SK-N-SH (cell line): ENCODE results near the gene CAPN9. TPM values are rescaled to one million over a fixed set of nuclear protein-coding genes. Genes with fewer than 3 reads are reported as not detected.

Experiments
- CTCF ChIA-PET: fragments of 300-600, 350-600 bp; formaldehyde crosslinking; extraction: SDS; loops from one replicate; lab custom pipeline; 2021; lab: Yijun Ruan, JAX
- POLR2A ChIA-PET: fragments of 350-600 bp; sonication (Branson Sonifier 250); formaldehyde crosslinking; extraction: SDS; loops from one replicate; lab custom pipeline; 2020; ENCODE audit warnings: antibody characterized with exemption, inconsistent platforms; lab: Yijun Ruan, JAX
- DNase-seq: peaks from one replicate; pipeline ENCODE4 v3.0.0; 2012
- H2AFZ ChIP-seq: fragments of 200-600 bp; sonication (generic); 2 replicates; pipeline ENCODE4 v1.8.1; 2016; ENCODE audit warnings: antibody characterized with exemption, mild to moderate bottlenecking, low read depth
- H3F3A ChIP-seq: fragments of 200-600 bp; sonication (generic); replicated peaks from 2 replicates; pipeline ENCODE3; 2016; ENCODE audit warnings: antibody characterized with exemption, mild to moderate bottlenecking; ENCODE audit not compliant: insufficient read depth
- H3K27ac ChIP-seq, 2 experiments: fragments of 200-500 bp in 1 of 2; fragments of 200-600 bp in 1 of 2; sonication (Bioruptor generic) in 1 of 2; sonication (generic), shearing (Covaris generic) in 1 of 2; 2 replicates each; pipeline versions ENCODE4 v1.5.1 to v1.6.1; 2014 to 2016; ENCODE audit warnings: low read depth in 2 of 2, inconsistent platforms in 1 of 2, low read length in 1 of 2, mild to moderate bottlenecking in 1 of 2, mixed read lengths in 1 of 2
- H3K27me3 ChIP-seq: fragments of 200-600 bp; sonication (generic), shearing (Covaris generic); 2 replicates; pipeline ENCODE4 v1.6.1; 2016; ENCODE audit warnings: mixed run types; ENCODE audit not compliant: insufficient read depth
- H3K36me3 ChIP-seq, 2 experiments: fragments of 200-500 bp in 1 of 2; fragments of 200-600 bp in 1 of 2; sonication (Bioruptor generic) in 1 of 2; sonication (generic) in 1 of 2; replicated peaks in 1 of 2; 2 replicates each; pipeline versions ENCODE3 to v1.5.1; 2014 to 2016; ENCODE audit warnings: low read length in 1 of 2, mild to moderate bottlenecking in 1 of 2; ENCODE audit not compliant: insufficient read depth in 2 of 2, control insufficient read depth in 1 of 2
- H3K4me1 ChIP-seq, 2 experiments: fragments of 200-500 bp in 1 of 2; fragments of 200-600 bp in 1 of 2; sonication (Bioruptor generic) in 1 of 2; sonication (generic), shearing (Covaris generic) in 1 of 2; 2 replicates each; pipeline versions ENCODE4 v1.5.1 to v1.6.1; 2014 to 2016; ENCODE audit warnings: low read depth in 1 of 2, low read length in 1 of 2, mixed run types in 1 of 2; ENCODE audit not compliant: insufficient read depth in 2 of 2, control insufficient read depth in 1 of 2
- H3K4me2 ChIP-seq: fragments of 200-600 bp; sonication (generic), shearing (Covaris generic); 2 replicates; pipeline ENCODE4 v1.6.1; 2017; ENCODE audit warnings: mixed run types
- H3K4me3 ChIP-seq, 2 experiments: fragments of 200-500 bp in 1 of 2; fragments of 200-600 bp in 1 of 2; sonication (Bioruptor generic) in 1 of 2; sonication (generic), shearing (Covaris generic) in 1 of 2; 2 replicates each; pipeline versions ENCODE4 v1.5.1 to v1.8.1; 2014 to 2016; ENCODE audit warnings: low read depth in 2 of 2, inconsistent platforms in 1 of 2, low read length in 1 of 2, mild to moderate bottlenecking in 1 of 2, mixed read lengths in 1 of 2, moderate library complexity in 1 of 2
- H3K79me2 ChIP-seq: fragments of 200-600 bp; sonication (generic); 2 replicates; pipeline ENCODE4 v1.8.1; 2017; ENCODE audit warnings: mild to moderate bottlenecking; ENCODE audit not compliant: insufficient read depth
- H3K9ac ChIP-seq: fragments of 200-600 bp; sonication (generic); 2 replicates; pipeline ENCODE4 v1.6.1; 2017; ENCODE audit warnings: mixed run types
- H3K9me2 ChIP-seq: fragments of 200-600 bp; sonication (generic); 2 replicates; pipeline ENCODE4 v1.6.1; 2017; ENCODE audit warnings: mixed run types
- H3K9me3 ChIP-seq: fragments of 200-600 bp; sonication (generic); 2 replicates; pipeline ENCODE4 v1.6.1; 2017; ENCODE audit warnings: mixed run types, mild to moderate bottlenecking, moderate library complexity
- H4K20me1 ChIP-seq: fragments of 200-600 bp; sonication (generic); 2 replicates; pipeline ENCODE4 v1.6.1; 2017; ENCODE audit warnings: mild to moderate bottlenecking, mixed run types; ENCODE audit not compliant: insufficient read depth
- ELF1 ChIP-seq: IDR thresholded peaks from 2 replicates; pipeline ENCODE4 v1.4.0; 2012
- GATA2 ChIP-seq: sonication (generic); formaldehyde crosslinking; IDR thresholded peaks from 2 replicates; pipeline ENCODE4 v1.5.0; 2020; ENCODE audit warnings: mild to moderate bottlenecking, missing genetic modification reagents
- JUND ChIP-seq: IDR thresholded peaks from 2 replicates; pipeline ENCODE4 v1.4.0; 2012
- RAD21 ChIP-seq: IDR thresholded peaks from 2 replicates; pipeline ENCODE4 v1.6.1; 2012; ENCODE audit warnings: mild to moderate bottlenecking, low read length
- RCOR1 ChIP-seq: fragments of 150-350 bp; IDR thresholded peaks from 2 replicates; pipeline ENCODE4 v1.6.1; 2017; ENCODE audit warnings: antibody characterized with exemption, low read length
- RFX5 ChIP-seq: IDR thresholded peaks from 2 replicates; pipeline ENCODE4 v1.6.1; 2012; ENCODE audit warnings: mild to moderate bottlenecking, improper control_type of control experiment, low read length
- RXRA ChIP-seq: IDR thresholded peaks from 2 replicates; pipeline ENCODE4 v1.4.0; 2012; ENCODE audit warnings: low read depth, mild to moderate bottlenecking, borderline replicate concordance
- SIN3A ChIP-seq: IDR thresholded peaks from 2 replicates; pipeline ENCODE4 v1.6.1; 2012; ENCODE audit warnings: low read depth, mild to moderate bottlenecking, low read length, moderate library complexity, borderline replicate concordance
- TCF12 ChIP-seq: IDR thresholded peaks from 2 replicates; pipeline ENCODE4 v1.4.0; 2012
- YY1 ChIP-seq: IDR thresholded peaks from 2 replicates; pipeline ENCODE4 v1.4.0; 2012; ENCODE audit warnings: low read depth, mild to moderate bottlenecking
- WGBS: methylation state at CpG from one replicate; pipeline ENCODE4 v1.1.6; 2017; ENCODE audit warnings: low lambda C conversion rate; 5-methylcytosine and 5-hydroxymethylcytosine counted together
- polyA plus RNA-seq, 3 experiments: library from polyadenylated mRNA; depleted of rRNA; stranded (reverse); fragments of >200 nt; gene quantifications; 2 replicates each; pipeline ENCODE4 v1.2.3, GENCODE V29; 2012
- TF ChIP-seq, protein P1 (sequence below): IDR thresholded peaks from 2 replicates; pipeline ENCODE4 v1.4.0; 2012; ENCODE audit warnings: low read depth
- TF ChIP-seq, protein P2 (sequence below): fragments of 150-350 bp; IDR thresholded peaks from 2 replicates; pipeline ENCODE4 v1.6.1; 2017; ENCODE audit warnings: antibody characterized with exemption, low read length, low read depth, borderline replicate concordance

The CAPN9 gene
- polyA plus RNA-seq, 1 of the 3 experiments (the other 2 are of a cell fraction) = not detected

DNA sequence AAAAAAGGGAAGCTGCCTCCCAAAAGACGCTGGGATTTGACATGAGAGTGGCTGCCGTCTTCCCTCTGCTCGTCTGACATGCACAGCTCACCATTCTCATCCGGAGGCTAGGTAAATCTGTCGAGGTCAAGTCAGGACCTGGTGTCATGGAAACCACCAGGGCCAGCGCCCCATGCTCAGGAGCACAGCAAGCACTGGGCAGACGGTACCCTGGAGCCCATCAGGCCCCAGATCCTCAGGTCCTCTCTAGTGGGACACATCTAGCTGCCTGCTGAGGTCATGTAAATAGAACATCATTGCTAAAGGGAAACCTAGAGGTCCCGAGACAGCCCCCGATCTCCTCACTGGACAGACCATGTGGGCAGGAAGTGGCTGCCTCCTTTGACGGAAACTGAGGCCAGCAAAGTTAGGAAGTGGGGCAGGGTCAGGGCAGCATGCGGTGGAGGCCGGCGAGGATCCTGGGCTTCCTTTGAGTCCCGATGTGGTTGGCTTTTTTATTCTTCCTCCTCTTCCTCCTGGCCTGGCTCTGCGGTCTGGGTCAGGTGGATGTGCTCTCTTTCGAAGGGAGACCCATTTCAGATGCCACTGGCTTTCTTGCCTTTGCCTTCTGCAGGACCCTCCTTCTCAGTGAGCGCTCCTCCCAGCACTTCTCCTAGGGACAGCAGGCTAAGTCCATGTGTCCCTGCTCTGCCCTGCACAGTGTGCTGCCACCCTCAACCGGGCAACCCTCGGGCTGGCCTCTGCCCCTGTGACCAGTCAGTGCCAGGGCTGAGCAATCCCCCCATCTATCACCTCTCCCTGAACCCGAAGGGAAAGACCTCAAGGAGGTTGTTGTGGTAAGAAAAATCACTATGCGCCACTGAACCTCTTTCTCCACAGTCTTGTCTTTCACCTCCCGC is 39.2 kb upstream of the CAPN9 start:
- H3K4me3 ChIP-seq = no peak overlapping the region
- no peak overlapping the region for H3K9ac ChIP-seq
- DNase-seq = no peak
- ChIA-PET CTCF (no interaction called here), POLR2A (no interaction called here)
- H4K20me1 ChIP-seq = no peaks in the 10 kb centered on the region
- H3K9me2 ChIP-seq = no peaks in the 10 kb centered on the region
- TF ChIP-seq, protein P1, sequence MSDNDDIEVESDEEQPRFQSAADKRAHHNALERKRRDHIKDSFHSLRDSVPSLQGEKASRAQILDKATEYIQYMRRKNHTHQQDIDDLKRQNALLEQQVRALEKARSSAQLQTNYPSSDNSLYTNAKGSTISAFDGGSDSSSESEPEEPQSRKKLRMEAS = no peak
- TF ChIP-seq SIN3A (no peak), RFX5 (no peak), YY1 (no peak), RAD21 (no peak), ELF1 (no peak), TCF12 (no peak), RXRA (no peak), GATA2 (CRISPR knock-in tag) (no peak), RCOR1 (no peak)
- no peaks in the 10 kb centered on the region for H3K79me2 ChIP-seq
- H3K27me3 ChIP-seq = no peaks in the 10 kb centered on the region
- H3F3A ChIP-seq = no peaks in the 10 kb centered on the region
- H3K27ac ChIP-seq = no peak overlapping the region
- H3K4me2 ChIP-seq = no peak overlapping the region
- H3K4me1 ChIP-seq = no peaks in the 10 kb centered on the region
- H3K36me3 ChIP-seq = no peaks in the 10 kb centered on the region
- H3K9me3 ChIP-seq = no peaks in the 10 kb centered on the region
- H2AFZ ChIP-seq = no peak overlapping the region
- 65% methylated on average over 20 of the region's 22 CpGs for WGBS

DNA sequence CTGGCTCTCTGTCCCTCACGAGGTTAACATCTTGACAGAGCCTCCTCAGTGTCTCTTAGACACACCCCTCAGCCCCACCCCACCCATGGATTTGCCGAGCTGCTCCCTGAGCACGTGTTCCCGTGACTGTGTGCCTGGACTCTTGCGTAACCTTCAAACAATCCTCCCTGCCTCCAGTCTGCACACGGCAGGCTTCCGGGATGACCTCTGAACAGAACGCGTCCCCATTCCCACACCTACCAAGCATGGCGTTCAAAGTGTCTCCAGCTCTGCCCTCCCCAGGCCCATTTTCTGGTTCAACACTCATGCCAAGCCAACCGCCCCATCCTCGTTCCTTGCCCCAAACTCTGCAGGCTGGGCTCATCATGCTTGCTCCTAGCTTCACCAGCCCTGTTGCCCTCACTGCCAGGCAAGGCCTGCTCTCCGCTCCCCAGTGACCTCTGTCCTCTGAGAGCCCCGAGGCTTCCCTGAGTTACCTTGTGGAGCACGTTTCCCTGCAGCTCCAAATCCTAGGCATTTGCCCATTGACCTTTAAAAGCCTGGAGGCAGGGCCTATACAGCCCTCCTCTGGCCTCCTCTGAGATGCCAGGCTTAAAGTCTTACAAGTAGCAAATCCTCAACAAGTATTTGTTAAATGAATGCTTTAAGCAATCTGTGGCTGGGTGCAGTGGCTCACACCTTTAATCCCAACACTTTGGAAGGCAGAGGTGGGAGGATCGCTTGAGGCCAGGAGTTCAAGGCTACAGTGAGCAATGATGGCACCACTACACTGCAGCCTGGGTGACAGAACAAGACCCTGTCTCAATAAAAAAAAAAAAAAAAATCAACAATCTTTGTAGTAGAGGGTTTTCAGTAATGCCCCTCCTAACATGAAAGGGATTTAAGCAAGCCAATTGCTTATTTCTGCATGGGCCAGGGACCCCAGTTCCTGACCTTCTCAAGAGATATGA is 38.3 kb upstream of the CAPN9 start:
- H3K79me2 ChIP-seq = no peaks in the 10 kb centered on the region
- H3K27ac ChIP-seq = no peak overlapping the region
- no peaks in the 10 kb centered on the region for H3K27me3 ChIP-seq
- H3K4me1 ChIP-seq = peaks cover 0 to 5% of the 10 kb centered on the region in 2 experiments; a peak in 1 of 4 replicates
- H3K4me3 ChIP-seq = no peak overlapping the region
- no peak overlapping the region for H3K9ac ChIP-seq
- no peak for DNase-seq
- H4K20me1 ChIP-seq = no peaks in the 10 kb centered on the region
- POLR2A ChIA-PET = no interaction called here
- H3K36me3 ChIP-seq = no peaks in the 10 kb centered on the region
- CTCF ChIA-PET = no interaction called here
- H3K9me2 ChIP-seq = no peaks in the 10 kb centered on the region
- 66% methylated on average over 16 of the region's 16 CpGs for WGBS
- TF ChIP-seq JUND (no peak), ELF1 (no peak), GATA2 (CRISPR knock-in tag) (no peak)
- TF ChIP-seq, protein P2, sequence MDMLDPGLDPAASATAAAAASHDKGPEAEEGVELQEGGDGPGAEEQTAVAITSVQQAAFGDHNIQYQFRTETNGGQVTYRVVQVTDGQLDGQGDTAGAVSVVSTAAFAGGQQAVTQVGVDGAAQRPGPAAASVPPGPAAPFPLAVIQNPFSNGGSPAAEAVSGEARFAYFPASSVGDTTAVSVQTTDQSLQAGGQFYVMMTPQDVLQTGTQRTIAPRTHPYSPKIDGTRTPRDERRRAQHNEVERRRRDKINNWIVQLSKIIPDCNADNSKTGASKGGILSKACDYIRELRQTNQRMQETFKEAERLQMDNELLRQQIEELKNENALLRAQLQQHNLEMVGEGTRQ = no peak
- no peaks in the 10 kb centered on the region for H3K9me3 ChIP-seq
- H3F3A ChIP-seq = no peaks in the 10 kb centered on the region
- no peak overlapping the region for H3K4me2 ChIP-seq
- H2AFZ ChIP-seq = no peak overlapping the region
